AG10803 (cell line): ENCODE data around the gene OSBPL3.

Experiments used
- DNase-seq: peaks from one replicate; pipeline ENCODE4 v3.0.0; 2010; ENCODE audit warnings: low read depth
- H3K4me3 ChIP-seq: 2 replicates; pipeline ENCODE4 v1.5.1; 2011; ENCODE audit warnings: mild to moderate bottlenecking, low read length, control low read depth
- CTCF ChIP-seq: conservative IDR thresholded peaks from 2 replicates; pipeline ENCODE4 v1.5.1; 2011; ENCODE audit warnings: mild to moderate bottlenecking, low read length, control low read depth, inconsistent platforms

OSBPL3 gene

GRCh38 chr7:24921362-24921679 lies 58.7 kb downstream of the OSBPL3 start:
- H3K4me3 ChIP-seq, result no peak overlapping the region
- no peak for TF ChIP-seq CTCF
- no peak for DNase-seq

- no peak for TF ChIP-seq CTCF
- no peak overlapping the region for H3K4me3 ChIP-seq
- DNase-seq, result no peak
Observed at GRCh38 chr7:24920451-24921361, 59.3 kb downstream of the OSBPL3 start.

GRCh38 chr7:24917510-24918239 lies 62.3 kb downstream of the OSBPL3 start:
- TF ChIP-seq CTCF, result no peak
- no peak overlapping the region for H3K4me3 ChIP-seq
- DNase-seq, result peak; percentile 91

- TF ChIP-seq CTCF, result no peak
- H3K4me3 ChIP-seq, result no peak overlapping the region
- no peak for DNase-seq
Observed at GRCh38 chr7:24916463-24917040, 63.4 kb downstream of the OSBPL3 start.

GRCh38 chr7:24914465-24914859 lies 65.5 kb downstream of the OSBPL3 start:
- TF ChIP-seq CTCF, result no peak
- H3K4me3 ChIP-seq, result no peak overlapping the region
- DNase-seq, result no peak

- H3K4me3 ChIP-seq, result no peak overlapping the region
- no peak for DNase-seq
- no peak for TF ChIP-seq CTCF
Observed at GRCh38 chr7:24913801-24914464, 66.0 kb downstream of the OSBPL3 start.
